H1 (cell line): Measurements from ENCODE around the gene WDR49. TPM values are rescaled to one million over a fixed set of nuclear protein-coding genes. Genes with fewer than 3 reads are reported as not detected.

Experiments used
- CTCF ChIA-PET: fragments of 300-600 bp; sonication (Branson Sonifier 250); formaldehyde crosslinking; loops from one replicate; lab custom pipeline; 2021; ENCODE audit not compliant: partially characterized antibody; lab: Charles Lee
- POLR2A ChIA-PET: fragments of 300-600 bp; sonication (Branson Sonifier 250); formaldehyde crosslinking; loops from one replicate; lab custom pipeline; 2021; ENCODE audit warnings: inconsistent platforms; ENCODE audit not compliant: partially characterized antibody; lab: Charles Lee
- DNase-seq, 2 experiments: peaks; one replicate each; pipeline versions ENCODE4 v3.0.0 to v3.0.0-alpha.2; 2010 to 2022; ENCODE audit warnings: low spot score in 2 of 2, low read depth in 1 of 2, mixed read lengths in 1 of 2
- FAIRE-seq: peaks from 2 replicates; lab custom pipeline; 2011; peaks lifted over from hg19 to GRCh38; lab: Jason Lieb, UNC
- H2AFZ ChIP-seq: 2 replicates; pipeline ENCODE4 v1.8.1; 2012; ENCODE audit warnings: low read length, inconsistent platforms
- H2AK5ac ChIP-seq: 2 replicates; pipeline ENCODE4 v1.6.1; 2013; ENCODE audit warnings: low read depth, low read length
- H2BK120ac ChIP-seq: replicated peaks from 2 replicates; pipeline ENCODE3; 2013; ENCODE audit warnings: low read depth, low read length, inconsistent platforms
- H2BK12ac ChIP-seq: 2 replicates; pipeline ENCODE4 v1.6.1; 2013; ENCODE audit warnings: low read depth, low read length
- H2BK15ac ChIP-seq: 2 replicates; pipeline ENCODE4 v1.6.1; 2013; ENCODE audit warnings: low read length
- H2BK20ac ChIP-seq: 2 replicates; pipeline ENCODE4 v1.6.1; 2013; ENCODE audit warnings: low read length
- H2BK5ac ChIP-seq: 2 replicates; pipeline ENCODE4 v1.6.1; 2013; ENCODE audit warnings: low read depth, low read length
- H3K14ac ChIP-seq: 2 replicates; pipeline ENCODE4 v1.6.1; 2013; ENCODE audit warnings: inconsistent platforms; ENCODE audit not compliant: insufficient read length
- H3K18ac ChIP-seq: 2 replicates; pipeline ENCODE4 v1.6.1; 2013; ENCODE audit warnings: low read length; ENCODE audit errors: extremely low read depth
- H3K23ac ChIP-seq: 2 replicates; pipeline ENCODE4 v1.6.1; 2013; ENCODE audit warnings: inconsistent platforms; ENCODE audit not compliant: insufficient read length
- H3K23me2 ChIP-seq: 2 replicates; pipeline ENCODE4 v1.6.1; 2013; ENCODE audit warnings: low read depth, low read length
- H3K27ac ChIP-seq: 2 replicates; pipeline ENCODE4 v1.6.1; 2011; ENCODE audit warnings: low read depth, low read length, inconsistent platforms
- H3K27me3 ChIP-seq, 4 experiments: replicated peaks in 1 of 4; 1 replicate in 1 of 4; 2 replicates in 3 of 4; pipeline versions ENCODE4 v1.6.1 to v1.8.1; 2011 to 2013; ENCODE audit warnings: low read length in 3 of 4, mild to moderate bottlenecking in 3 of 4, inconsistent platforms in 2 of 4, mixed read lengths in 2 of 4, moderate library complexity in 1 of 4; ENCODE audit not compliant: control insufficient read depth in 3 of 4, insufficient read depth in 3 of 4; ENCODE audit errors: extremely low read depth in 1 of 4
- H3K36me3 ChIP-seq, 4 experiments: 2 replicates each; pipeline versions ENCODE4 v1.6.1 to v1.8.1; 2011 to 2013; ENCODE audit warnings: mild to moderate bottlenecking in 4 of 4, low read length in 3 of 4, moderate library complexity in 2 of 4, control low read depth in 1 of 4, inconsistent platforms in 1 of 4; ENCODE audit not compliant: insufficient read depth in 4 of 4, control insufficient read depth in 2 of 4
- H3K4ac ChIP-seq: replicated peaks from 2 replicates; pipeline ENCODE3; 2013; ENCODE audit warnings: low read length, low read depth, mixed read lengths, inconsistent platforms; ENCODE audit not compliant: insufficient read length
- H3K4me1 ChIP-seq, 4 experiments: replicated peaks in 1 of 4; 1 replicate in 1 of 4; 2 replicates in 3 of 4; pipeline versions ENCODE4 v1.6.1 to v1.8.1; 2011 to 2013; ENCODE audit warnings: low read length in 3 of 4, inconsistent platforms in 2 of 4, mixed read lengths in 1 of 4; ENCODE audit not compliant: insufficient read depth in 4 of 4, control insufficient read depth in 3 of 4
- H3K4me2 ChIP-seq, 2 experiments: 2 replicates each; pipeline versions ENCODE4 v1.6.1 to v1.8.1; 2011 to 2013; ENCODE audit warnings: low read depth in 2 of 2, low read length in 2 of 2, control low read depth in 1 of 2, inconsistent platforms in 1 of 2, mild to moderate bottlenecking in 1 of 2; ENCODE audit not compliant: insufficient read depth in 1 of 2
- H3K4me3 ChIP-seq, 4 experiments: fragments of 200-600, 300-600 bp in 1 of 4; sonication (generic), shearing (Covaris generic), sonication (Bioruptor Twin) in 1 of 4; 2 replicates each; pipeline versions ENCODE4 v1.5.1 to v1.8.1; 2011 to 2016; ENCODE audit warnings: low read length in 4 of 4, low read depth in 3 of 4, control low read depth in 2 of 4, inconsistent platforms in 2 of 4, mild to moderate bottlenecking in 2 of 4, mixed read lengths in 1 of 4, moderate library complexity in 1 of 4; ENCODE audit not compliant: insufficient read depth in 2 of 4; ENCODE audit errors: extremely low read depth in 1 of 4
- H3K56ac ChIP-seq: replicated peaks from 2 replicates; pipeline ENCODE3; 2013; ENCODE audit warnings: low read depth, mild to moderate bottlenecking, mixed read lengths, low read length, inconsistent platforms; ENCODE audit not compliant: insufficient read length
- H3K79me1 ChIP-seq: 2 replicates; pipeline ENCODE4 v1.6.1; 2013; ENCODE audit warnings: low read depth, low read length, control low read depth
- H3K79me2 ChIP-seq, 2 experiments: 2 replicates each; pipeline versions ENCODE4 v1.6.1 to v1.8.1; 2012 to 2013; ENCODE audit warnings: low read length in 2 of 2, mild to moderate bottlenecking in 2 of 2, inconsistent platforms in 1 of 2; ENCODE audit not compliant: insufficient read depth in 2 of 2, control insufficient read depth in 1 of 2
- H3K9ac ChIP-seq, 4 experiments: replicated peaks in 1 of 4; 1 replicate in 1 of 4; 2 replicates in 3 of 4; pipeline versions ENCODE4 v1.6.1 to v1.8.1; 2011 to 2013; ENCODE audit warnings: low read depth in 3 of 4, low read length in 3 of 4, control low read depth in 2 of 4, mild to moderate bottlenecking in 2 of 4, moderate library complexity in 2 of 4, inconsistent platforms in 1 of 4; ENCODE audit errors: extremely low read depth in 1 of 4
- H3K9me3 ChIP-seq, 2 experiments: 2 replicates each; pipeline versions ENCODE4 v1.6.1 to v1.8.1; 2012 to 2013; ENCODE audit warnings: mild to moderate bottlenecking in 2 of 2, moderate library complexity in 2 of 2, control low read depth in 1 of 2, inconsistent platforms in 1 of 2, low read depth in 1 of 2, low read length in 1 of 2, mixed read lengths in 1 of 2; ENCODE audit not compliant: insufficient read depth in 2 of 2
- H4K20me1 ChIP-seq, 2 experiments: replicated peaks in 1 of 2; 2 replicates each; pipeline versions ENCODE3 to v1.8.1; 2011 to 2013; ENCODE audit warnings: inconsistent platforms in 2 of 2, low read length in 2 of 2, mild to moderate bottlenecking in 1 of 2; ENCODE audit not compliant: insufficient read depth in 2 of 2, control insufficient read depth in 1 of 2
- H4K5ac ChIP-seq: 2 replicates; pipeline ENCODE4 v1.6.1; 2013; ENCODE audit warnings: low read length, low read depth, mixed read lengths, inconsistent platforms; ENCODE audit not compliant: insufficient read length
- H4K8ac ChIP-seq: 2 replicates; pipeline ENCODE4 v1.8.0; 2013; ENCODE audit warnings: mild to moderate bottlenecking, moderate library complexity, low read length, inconsistent platforms; ENCODE audit not compliant: insufficient read depth; ENCODE audit errors: extremely low read depth
- H4K91ac ChIP-seq: replicated peaks from 2 replicates; pipeline ENCODE3; 2013; ENCODE audit warnings: low read length, mixed read lengths, inconsistent platforms; ENCODE audit not compliant: insufficient read length
- ASH2L ChIP-seq: fragments of 200-600, 300-600 bp; sonication (generic); IDR thresholded peaks from one replicate; pipeline ENCODE4 v1.7.1; 2017; ENCODE audit warnings: low read length
- EP300 ChIP-seq, 2 experiments: IDR thresholded peaks; 1 replicate in 1 of 2; 2 replicates in 1 of 2; pipeline ENCODE4 v1.6.1; 2011 to 2012; ENCODE audit warnings: low read depth in 2 of 2, low read length in 2 of 2, mild to moderate bottlenecking in 2 of 2, borderline replicate concordance in 1 of 2, inconsistent platforms in 1 of 2, moderate library complexity in 1 of 2
- HDAC6 ChIP-seq: IDR thresholded peaks from one replicate; pipeline ENCODE4 v1.7.1; 2012; ENCODE audit warnings: low read depth, mild to moderate bottlenecking, inconsistent platforms, low read length, moderate library complexity
- KDM4A ChIP-seq: IDR thresholded peaks from one replicate; pipeline ENCODE4 v1.7.1; 2012; ENCODE audit warnings: low read depth, mild to moderate bottlenecking, moderate library complexity, low read length, inconsistent platforms; ENCODE audit not compliant: severe bottlenecking
- POU5F1 ChIP-seq: IDR thresholded peaks from 2 replicates; pipeline ENCODE4 v1.6.1; 2011; ENCODE audit warnings: low read depth, mild to moderate bottlenecking, low read length, moderate library complexity
- RFX5 ChIP-seq: IDR thresholded peaks from 2 replicates; pipeline ENCODE4 v1.6.1; 2011; ENCODE audit warnings: low read depth, low read length, improper control_type of control experiment, borderline replicate concordance
- RXRA ChIP-seq: IDR thresholded peaks from 2 replicates; pipeline ENCODE4 v1.6.1; 2011; ENCODE audit warnings: low read depth, mild to moderate bottlenecking, low read length, moderate library complexity; ENCODE audit not compliant: insufficient read depth
- WGBS, 2 experiments: shearing (Covaris generic) in 1 of 2; methylation state at CpG; one replicate each; pipeline versions ENCODE4 v1.1.6 to v1.1.7; 2013 to 2015; ENCODE audit warnings: low lambda C conversion rate in 2 of 2, mixed read lengths in 2 of 2, inconsistent platforms in 1 of 2, low coverage in 1 of 2, missing lambda C conversion rate in 1 of 2; ENCODE audit not compliant: insufficient replicate concordance in 2 of 2, insufficient coverage in 1 of 2, insufficient read length in 1 of 2; ENCODE audit errors: extremely low coverage in 1 of 2, missing lambda C conversion rate in 1 of 2; 5-methylcytosine and 5-hydroxymethylcytosine counted together
- polyA plus RNA-seq, 7 experiments: library from polyadenylated mRNA; depleted of rRNA in 3 of 7; stranded (reverse) in 5 of 7; unstranded in 2 of 7; fragments of >200 nt in 5 of 7; fragments of 200-250 nt in 2 of 7; gene quantifications; 1 replicate in 5 of 7; 2 replicates in 1 of 7; 4 replicates in 1 of 7; pipeline versions ENCODE4 v1.2.1 to v1.2.3, GENCODE V29; 2011 to 2013; ENCODE audit warnings: missing spikeins in 2 of 7, mixed read lengths in 2 of 7
- total RNA-seq: library from RNA; stranded (reverse); fragmentation: NEBNext Ultra II Directional; extraction: Animal tissue kit (Norgen Biotek cat#: 25700); gene quantifications from 2 replicates; pipeline ENCODE4 v1.2.1, GENCODE V29; 2021
- TF ChIP-seq, protein P1 (sequence below): IDR thresholded peaks from 2 replicates; pipeline ENCODE4 v1.6.1; 2012; ENCODE audit warnings: inconsistent platforms

Gene WDR49
- total and polyA plus RNA-seq, 2 of the 8 experiments (the other 6 are each of a cell fraction or from before 2014, with no cell fraction given), result 0.50 to 1.7 TPM

DNA sequence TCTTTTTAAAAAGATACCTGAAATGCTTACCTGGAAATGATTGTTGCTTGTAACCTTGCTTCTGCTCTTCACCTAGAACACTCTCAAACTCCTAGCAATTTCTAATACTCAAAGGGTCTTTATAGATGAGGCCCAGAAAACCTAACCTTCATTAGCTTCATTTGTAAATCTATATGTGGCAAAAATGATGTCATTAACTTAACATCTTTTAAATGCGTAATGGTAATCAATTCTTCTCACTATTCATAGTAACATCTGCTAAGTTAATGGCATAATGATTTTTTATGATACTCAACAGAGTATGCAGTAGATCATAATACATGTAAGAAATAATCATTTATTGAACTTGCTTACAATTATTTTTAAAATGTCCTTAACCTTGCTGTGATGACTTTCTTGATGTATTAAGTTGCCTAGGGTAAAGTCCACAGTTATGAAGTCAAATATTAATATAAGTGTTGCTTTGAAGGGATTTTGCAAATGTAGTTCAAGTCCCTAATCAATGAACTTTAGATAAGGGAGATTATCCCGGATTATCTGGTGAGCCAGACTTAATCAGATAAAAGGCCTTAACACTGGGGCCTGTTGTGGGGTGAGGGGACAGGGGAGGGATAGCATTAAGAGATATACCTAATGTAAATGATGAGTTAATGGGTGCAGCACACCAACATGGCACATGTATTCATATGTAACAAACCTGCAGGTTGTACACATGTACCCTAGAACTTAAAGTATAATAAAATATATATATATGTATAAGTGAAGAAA, 169.8 kb downstream of the WDR49 start:
- Histone ChIP-seq H3K14ac (no peak overlapping the region), H2BK120ac (no peak overlapping the region), H4K5ac (no peak overlapping the region), H3K23ac (no peak overlapping the region), H3K4me3 (no peak overlapping the region), H2AK5ac (no peak overlapping the region), H3K79me2 (no peaks in the 10 kb centered on the region), H3K56ac (no peak overlapping the region), H3K79me1 (no peaks in the 10 kb centered on the region), H4K8ac (no peak overlapping the region), H3K4me1 (no peaks in the 10 kb centered on the region), H2BK20ac (no peak overlapping the region), H2BK15ac (no peak overlapping the region), H3K4ac (no peak overlapping the region), H3K18ac (no peak overlapping the region), H4K20me1 (no peaks in the 10 kb centered on the region), H2BK5ac (no peak overlapping the region), H3K27me3 (peaks cover 0 to 1% (median 0%) of the 10 kb centered on the region in 4 experiments; a peak in 1 of 7 replicates), H3K27ac (no peak overlapping the region), H3K4me2 (no peak overlapping the region), H3K23me2 (no peaks in the 10 kb centered on the region), H4K91ac (no peak overlapping the region), H3K9ac (no peak overlapping the region), H2BK12ac (no peak overlapping the region), H2AFZ (no peak overlapping the region), H3K9me3 (no peaks in the 10 kb centered on the region), H3K36me3 (no peaks in the 10 kb centered on the region)
- DNase-seq, result no peak
- 92% methylated on average over 2 of the region's 2 CpGs; no CpG with 5 or more reads in 1 of the 2 experiments for WGBS, 2 experiments
- TF ChIP-seq KDM4A, result no peak
- no peak for TF ChIP-seq EP300 (IDR thresholded peaks at IDR 0.05; ENCODE audit: borderline replicate concordance in 1 of 2, low read depth in 2 of 2, low read length in 2 of 2)
- TF ChIP-seq, protein P1, sequence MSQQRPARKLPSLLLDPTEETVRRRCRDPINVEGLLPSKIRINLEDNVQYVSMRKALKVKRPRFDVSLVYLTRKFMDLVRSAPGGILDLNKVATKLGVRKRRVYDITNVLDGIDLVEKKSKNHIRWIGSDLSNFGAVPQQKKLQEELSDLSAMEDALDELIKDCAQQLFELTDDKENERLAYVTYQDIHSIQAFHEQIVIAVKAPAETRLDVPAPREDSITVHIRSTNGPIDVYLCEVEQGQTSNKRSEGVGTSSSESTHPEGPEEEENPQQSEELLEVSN, result no peak
- no peak for TF ChIP-seq RXRA
- no peak for TF ChIP-seq HDAC6
- TF ChIP-seq RFX5, result no peak
- TF ChIP-seq POU5F1, result no peak
- no peak for TF ChIP-seq ASH2L
- CTCF ChIA-PET, result interaction anchor here (1.1 kb wide), 1 partner anchor 9 kb away, joined by 4 read pairs; no protein-coding TSS in a partner anchor
- POLR2A ChIA-PET, result no interaction called here
- FAIRE-seq, result no peak
